Activated B cell treated with CpG ODN at 0.5 μM for 24 hours (primary cell): Measurements from ENCODE around the gene POLR2F. TPM values are rescaled to one million over a fixed set of nuclear protein-coding genes. Genes with fewer than 3 reads are reported as not detected.
"Not testable (repeated sequence)": the region's sequence is repeated elsewhere in the genome, so short reads cannot be mapped to it uniquely, and the experiment has no call there.

Experiments used
- ATAC-seq: fragments of 200-7000 bp; cut with Tn5 transposase; one replicate; pipeline ENCODE4 v1.10.0; 2021; ENCODE audit warnings: low read depth, mild to moderate bottlenecking, moderate library complexity
- CTCF ChIA-PET: fragments of 350-600 bp; sonication (Branson Sonifier 250); formaldehyde crosslinking; loops from one replicate; lab custom pipeline; 2021; ENCODE audit warnings: antibody characterized with exemption; lab: Charles Lee
- POLR2A ChIA-PET: fragments of 350-600 bp; sonication (Branson Sonifier 250); formaldehyde crosslinking; loops from one replicate; lab custom pipeline; 2021; ENCODE audit warnings: antibody characterized with exemption; lab: Charles Lee
- DNase-seq: peaks from one replicate; pipeline ENCODE4 v3.0.0; 2022
- H3K27ac Mint-ChIP-seq: one replicate; pipeline ENCODE4 v1.8.0; 2020; ENCODE audit warnings: mixed read lengths
- H3K27me3 Mint-ChIP-seq: one replicate; pipeline ENCODE4 v1.8.0; 2021; ENCODE audit warnings: mixed read lengths
- H3K36me3 Mint-ChIP-seq: one replicate; pipeline ENCODE4 v1.8.0; 2021; ENCODE audit warnings: low read depth, mixed read lengths
- H3K4me1 Mint-ChIP-seq: one replicate; pipeline ENCODE4 v1.8.0; 2021; ENCODE audit warnings: mixed read lengths
- H3K4me3 Mint-ChIP-seq: one replicate; pipeline ENCODE4 v1.8.0; 2020; ENCODE audit warnings: mild to moderate bottlenecking, mixed read lengths
- H3K9me3 Mint-ChIP-seq: one replicate; pipeline ENCODE4 v1.8.0; 2020; ENCODE audit warnings: mixed read lengths
- CTCF ChIP-seq: fragments of 200-600 bp; IDR thresholded peaks from one replicate; pipeline ENCODE4 v1.8.0; 2022; ENCODE audit warnings: antibody characterized with exemption, mild to moderate bottlenecking
- intact Hi-C: fragments of 100-400 bp; cut with micrococcal nuclease; formaldehyde crosslinking; loops from one replicate; pipeline ENCODE4 v1.15.1; 2024
- total RNA-seq: library from RNA; stranded (reverse); gene quantifications from 2 replicates; pipeline ENCODE4 v1.2.3, GENCODE V29; 2022

Gene POLR2F
- total RNA-seq, 1 donor from 2014 or later = 47.8 TPM

GRCh38 chr22:37953062-37953436, 450 bp upstream of the POLR2F start:
- peaks cover 30% of the 10 kb centered on the region for H3K4me1 Mint-ChIP-seq
- peak; percentile 43 for ATAC-seq
- TF ChIP-seq CTCF = no peak
- H3K4me3 Mint-ChIP-seq = peak overlapping the region; percentile 100
- POLR2A ChIA-PET = interaction anchor here (1.0 to 1.5 kb wide), 2 partner anchors 12 to 1567 kb away, joined by 3 to 4 read pairs; partner anchors contain the start of gene ATF4
- peaks cover 24% of the 10 kb centered on the region for H3K36me3 Mint-ChIP-seq
- CTCF ChIA-PET = interaction anchor here (0.8 to 2.3 kb wide), 2 partner anchors 135 to 295 kb away, joined by 3 to 10 read pairs; partner anchors contain the start of gene PDXP
- no peak for DNase-seq
- H3K27me3 Mint-ChIP-seq = peaks cover 14% of the 10 kb centered on the region
- peak overlapping the region; percentile 95 for H3K27ac Mint-ChIP-seq
- intact Hi-C loops = loop anchor here (1.0 to 5.0 kb wide), 4 partner anchors 18 to 346 kb away; partner anchors contain the start of genes ANKRD54, EIF3L and GGA1
- H3K9me3 Mint-ChIP-seq = no peaks in the 10 kb centered on the region

GRCh38 chr22:37954686-37955085, 1.2 kb downstream of the POLR2F start:
- Mint-ChIP-seq H3K36me3 (peaks cover 38% of the 10 kb centered on the region), H3K27me3 (peaks cover 14% of the 10 kb centered on the region), H3K9me3 (no peaks in the 10 kb centered on the region), H3K27ac (no peak overlapping the region), H3K4me3 (peak overlapping the region; percentile 100), H3K4me1 (peaks cover 30% of the 10 kb centered on the region)
- no peak for TF ChIP-seq CTCF
- POLR2A ChIA-PET = interaction anchor here (0.5 to 1.5 kb wide), 6 partner anchors 11 to 321 kb away, joined by 3 to 8 read pairs (median 4); partner anchors contain the start of gene PDXP
- intact Hi-C loops = loop anchor here (5.0 kb wide), 1 partner anchor 347 kb away; the partner anchor contains the start of gene GGA1
- CTCF ChIA-PET = interaction anchor here (2.3 kb wide), 1 partner anchor 136 kb away, joined by 10 read pairs; no protein-coding TSS in a partner anchor
- ATAC-seq = no peak
- no peak for DNase-seq

- Mint-ChIP-seq H3K36me3 (peaks cover 45% of the 10 kb centered on the region), H3K27me3 (peaks cover 14% of the 10 kb centered on the region), H3K4me1 (peaks cover 30% of the 10 kb centered on the region)
- DNase-seq, H3K27ac Mint-ChIP-seq, H3K4me3 Mint-ChIP-seq, ATAC-seq, CTCF ChIA-PET, H3K9me3 Mint-ChIP-seq, intact Hi-C loops: not testable (repeated sequence)
- POLR2A ChIA-PET = interaction anchor here (0.6 kb wide), 1 partner anchor 1462 kb away, joined by 3 read pairs; no protein-coding TSS in a partner anchor
Observed at GRCh38 chr22:37955825-37956397, 2.4 kb downstream of the POLR2F start.

GRCh38 chr22:37957232-37957631, 3.7 kb downstream of the POLR2F start:
- no peak for DNase-seq
- H3K27me3 Mint-ChIP-seq = peaks cover 7% of the 10 kb centered on the region
- POLR2A ChIA-PET = no interaction called here
- H3K4me1 Mint-ChIP-seq = peaks cover 28% of the 10 kb centered on the region
- no peaks in the 10 kb centered on the region for H3K9me3 Mint-ChIP-seq
- ATAC-seq = no peak
- TF ChIP-seq CTCF = no peak
- no peak overlapping the region for H3K4me3 Mint-ChIP-seq
- H3K27ac Mint-ChIP-seq = no peak overlapping the region
- peaks cover 58% of the 10 kb centered on the region for H3K36me3 Mint-ChIP-seq
- intact Hi-C loops = no loop called here
- CTCF ChIA-PET = no interaction called here

GRCh38 chr22:37959231-37959825, 5.8 kb downstream of the POLR2F start:
- Mint-ChIP-seq H3K4me3 (no peak overlapping the region), H3K36me3 (peaks cover 58% of the 10 kb centered on the region), H3K9me3 (no peaks in the 10 kb centered on the region), H3K27me3 (no peaks in the 10 kb centered on the region), H3K27ac (no peak overlapping the region), H3K4me1 (peaks cover 10% of the 10 kb centered on the region)
- no peak for ATAC-seq
- intact Hi-C loops = no loop called here
- ChIA-PET CTCF (no interaction called here), POLR2A (no interaction called here)
- TF ChIP-seq CTCF = no peak
- DNase-seq = no peak
